ENCODE data around the gene DUSP15. TPM values are rescaled to one million over a fixed set of nuclear protein-coding genes. Genes with fewer than 3 reads are reported as not detected.

DUSP15 gene
- total and polyA plus RNA-seq, 9 of the 15 experiments (the other 6 are each of a cell fraction or from before 2014, with no cell fraction given) = 0.34 TPM; not detected in 8

GRCh38 chr20:31890646-31891045 is 20.3 kb upstream of the DUSP15 start:
- in situ Hi-C loops (cut with MboI) (no loop called here), intact Hi-C loops (cut with micrococcal nuclease) (no loop called here)
- no peak overlapping the region for H3K4me3 ChIP-seq
- H2AFZ ChIP-seq (ENCODE audit: low read depth, low read length) = no peak overlapping the region
- ATAC-seq = no peak
- H3K9ac ChIP-seq (ENCODE audit: insufficient read depth in 1 of 2, low read depth in 2 of 2, low read length in 2 of 2) = no peak overlapping the region
- H3K4me2 ChIP-seq (ENCODE audit: insufficient read depth, low read length) = no peak overlapping the region
- no peaks in the 10 kb centered on the region; the same call in 1 of the 2 replicates for H3K9me3 ChIP-seq (replicated peaks; ENCODE audit: control insufficient read depth, insufficient read depth, low read depth, low read length)
- H3K27me3 ChIP-seq (ENCODE audit: control insufficient read depth in 2 of 2, insufficient read depth in 2 of 2, low read length in 2 of 2) = peaks cover 9 to 18% of the 10 kb centered on the region in 2 experiments; a peak in 4 of 5 replicates
- H3K27ac ChIP-seq (ENCODE audit: extremely low read depth, low read depth, low read length) = no peak overlapping the region
- POLR2A ChIA-PET = interaction anchor here (0.6 kb wide), 1 partner anchor 206 kb away, joined by 3 read pairs; no protein-coding TSS in a partner anchor
- BruUV-seq (replicated peaks) = no TSS peak
- no peak for FAIRE-seq
- DNase-seq (ENCODE audit: extremely low read depth in 1 of 4, low spot score in 3 of 4) = no peak
- CTCF ChIA-PET (ENCODE audit: low intra/inter-chr PET ratio) = no interaction called here
- H3K9me1 ChIP-seq (ENCODE audit: control insufficient read depth, insufficient read depth, low read length) = no peaks in the 10 kb centered on the region
- H3K36me3 ChIP-seq (ENCODE audit: control insufficient read depth, insufficient read depth, low read length) = no peaks in the 10 kb centered on the region
- TF ChIP-seq BRD4 (IDR thresholded peaks at IDR 0.05) (no peak), POLR2A (conservative IDR thresholded peaks at IDR 0.05) (no peak), FOXA3 (CRISPR knock-in tag; conservative IDR thresholded peaks at IDR 0.05 in 1 of 2, IDR thresholded peaks at IDR 0.05 in 1 of 2) (no peak), CREB3L1 (IDR thresholded peaks at IDR 0.05; ENCODE audit: borderline replicate concordance, low read depth) (no peak), UBTF (IDR thresholded peaks at IDR 0.05; ENCODE audit: borderline replicate concordance in 1 of 2, low read depth in 2 of 2, low read length in 2 of 2) (no peak), ZNF408 (CRISPR knock-in tag; IDR thresholded peaks at IDR 0.05; ENCODE audit: low read depth) (no peak), ZNF140 (CRISPR knock-in tag; IDR thresholded peaks at IDR 0.05) (no peak), ZNF778 (CRISPR knock-in tag; IDR thresholded peaks at IDR 0.05) (no peak)
- no peaks in the 10 kb centered on the region for H3K4me1 ChIP-seq (replicated peaks in 1 of 2; ENCODE audit: control insufficient read depth in 2 of 2, insufficient read depth in 2 of 2, low read length in 2 of 2)
- 2% methylated on average over 8 of the region's 8 CpGs for WGBS (ENCODE audit: insufficient coverage, low coverage, missing lambda C conversion rate)
- no peaks in the 10 kb centered on the region for H4K20me1 ChIP-seq (replicated peaks; ENCODE audit: control insufficient read depth, insufficient read depth, low read length)
- no peaks in the 10 kb centered on the region for H3K79me2 ChIP-seq (ENCODE audit: control insufficient read depth, insufficient read depth, low read length)
